ENCODE results near the gene PARD3B.

- TF ChIP-seq CTCF (conservative IDR thresholded peaks at IDR 0.05; ENCODE audit: low read depth, low read length) (no peak), EZH2 (IDR thresholded peaks at IDR 0.05; ENCODE audit: borderline replicate concordance, low read depth, low read length, poor library complexity, severe bottlenecking) (no peak)
Observed at GRCh38 chr2:205267323-205267722, 722.0 kb downstream of the PARD3B start.

Data from A673 (cell line).